Peyer's patch (tissue), 4 donors: ENCODE data around the gene FGFBP3.

Source experiments
- POLR2A ChIP-seq, 2 donors: fragments of 450-650 bp; IDR thresholded peaks; one replicate each; pipeline ENCODE4 v1.5.1; 2017; ENCODE audit warnings: antibody characterized with exemption in 2 of 2, mild to moderate bottlenecking in 2 of 2, moderate library complexity in 2 of 2
- TF ChIP-seq, protein P1 (sequence below), 6 experiments: fragments of 450-650 bp in 4 of 6; fragments of 200-600 bp in 2 of 6; sonication (generic) in 1 of 6; IDR thresholded peaks; one replicate each; pipeline ENCODE4 v1.5.1; 2017 to 2019; ENCODE audit warnings: antibody characterized with exemption in 6 of 6, mild to moderate bottlenecking in 3 of 6, moderate library complexity in 1 of 6

DNA sequence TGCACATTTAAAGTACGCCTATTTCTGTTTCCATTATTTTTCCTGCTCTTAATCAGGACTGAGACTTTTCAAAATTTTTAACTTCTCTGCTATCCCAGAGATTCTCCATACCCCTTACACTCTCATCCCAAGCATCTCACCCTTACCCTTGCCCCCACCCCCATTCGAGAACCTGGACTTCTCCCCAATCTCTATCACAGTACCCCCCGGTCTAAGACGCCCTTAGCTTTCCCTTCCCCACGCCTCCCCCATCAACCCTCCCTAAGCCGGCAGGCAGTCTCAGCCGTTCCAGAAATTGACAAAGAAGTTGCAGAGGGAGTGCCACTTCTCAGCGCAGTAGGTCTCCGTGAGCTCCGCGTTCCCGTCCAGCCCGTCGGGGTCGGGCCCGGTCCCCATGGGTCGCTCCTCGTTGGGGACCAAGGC, 1.4 kb downstream of the FGFBP3 start:
- TF ChIP-seq, protein P1, sequence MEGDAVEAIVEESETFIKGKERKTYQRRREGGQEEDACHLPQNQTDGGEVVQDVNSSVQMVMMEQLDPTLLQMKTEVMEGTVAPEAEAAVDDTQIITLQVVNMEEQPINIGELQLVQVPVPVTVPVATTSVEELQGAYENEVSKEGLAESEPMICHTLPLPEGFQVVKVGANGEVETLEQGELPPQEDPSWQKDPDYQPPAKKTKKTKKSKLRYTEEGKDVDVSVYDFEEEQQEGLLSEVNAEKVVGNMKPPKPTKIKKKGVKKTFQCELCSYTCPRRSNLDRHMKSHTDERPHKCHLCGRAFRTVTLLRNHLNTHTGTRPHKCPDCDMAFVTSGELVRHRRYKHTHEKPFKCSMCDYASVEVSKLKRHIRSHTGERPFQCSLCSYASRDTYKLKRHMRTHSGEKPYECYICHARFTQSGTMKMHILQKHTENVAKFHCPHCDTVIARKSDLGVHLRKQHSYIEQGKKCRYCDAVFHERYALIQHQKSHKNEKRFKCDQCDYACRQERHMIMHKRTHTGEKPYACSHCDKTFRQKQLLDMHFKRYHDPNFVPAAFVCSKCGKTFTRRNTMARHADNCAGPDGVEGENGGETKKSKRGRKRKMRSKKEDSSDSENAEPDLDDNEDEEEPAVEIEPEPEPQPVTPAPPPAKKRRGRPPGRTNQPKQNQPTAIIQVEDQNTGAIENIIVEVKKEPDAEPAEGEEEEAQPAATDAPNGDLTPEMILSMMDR (IDR thresholded peaks at IDR 0.05) = no peak
- no peak for TF ChIP-seq POLR2A (IDR thresholded peaks at IDR 0.05)
